ENCODE data around the gene SAFB. TPM values are rescaled to one million over a fixed set of nuclear protein-coding genes. Genes with fewer than 3 reads are reported as not detected.

SAFB gene
- total RNA-seq, 1 experiment from 2014 or later, result 135 TPM

DNA sequence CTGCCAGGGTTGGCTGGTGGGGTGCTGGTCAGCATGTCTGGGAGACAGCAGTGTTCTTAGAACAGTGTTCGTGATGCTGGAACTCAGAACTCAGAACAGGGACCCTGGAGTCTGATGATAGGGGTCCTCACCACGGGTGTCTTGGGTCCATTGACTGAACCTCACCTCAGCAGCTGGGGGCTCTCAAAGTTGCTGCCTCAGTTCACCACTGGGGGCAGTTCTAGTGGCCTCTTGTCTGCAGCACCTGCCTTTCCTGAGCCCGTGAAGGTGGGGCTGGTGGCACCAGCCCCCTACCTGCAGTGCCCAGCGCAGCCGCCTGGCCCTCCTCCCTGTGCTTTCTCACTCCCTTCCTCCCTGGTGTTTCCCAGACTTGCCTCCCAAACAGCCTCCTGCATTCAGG lies 28.5 kb downstream of the SAFB start:
- H3K27me3 Mint-ChIP-seq (ENCODE audit: insufficient read depth, unreplicated experiment), result no peaks in the 10 kb centered on the region
- ChIA-PET POLR2A (interaction anchor here (1.1 to 1.3 kb wide), 2 partner anchors 21 to 30 kb away, joined by 3 to 4 read pairs; no protein-coding TSS in a partner anchor), CTCF (interaction anchor here (0.6 kb wide), 1 partner anchor 38 kb away, joined by 3 read pairs; no protein-coding TSS in a partner anchor)
- no peaks in the 10 kb centered on the region for H3K9me3 Mint-ChIP-seq (ENCODE audit: unreplicated experiment)
- no peak for DNase-seq (ENCODE audit: unreplicated experiment)
- no peak overlapping the region for H3K4me3 Mint-ChIP-seq (ENCODE audit: unreplicated experiment)
- H3K4me1 Mint-ChIP-seq (ENCODE audit: insufficient read depth, unreplicated experiment), result no peaks in the 10 kb centered on the region
- H3K36me3 Mint-ChIP-seq (ENCODE audit: insufficient read depth, unreplicated experiment), result peaks cover 88% of the 10 kb centered on the region
- BruUV-seq (replicated peaks), result no TSS peak
- TF ChIP-seq, protein P1, sequence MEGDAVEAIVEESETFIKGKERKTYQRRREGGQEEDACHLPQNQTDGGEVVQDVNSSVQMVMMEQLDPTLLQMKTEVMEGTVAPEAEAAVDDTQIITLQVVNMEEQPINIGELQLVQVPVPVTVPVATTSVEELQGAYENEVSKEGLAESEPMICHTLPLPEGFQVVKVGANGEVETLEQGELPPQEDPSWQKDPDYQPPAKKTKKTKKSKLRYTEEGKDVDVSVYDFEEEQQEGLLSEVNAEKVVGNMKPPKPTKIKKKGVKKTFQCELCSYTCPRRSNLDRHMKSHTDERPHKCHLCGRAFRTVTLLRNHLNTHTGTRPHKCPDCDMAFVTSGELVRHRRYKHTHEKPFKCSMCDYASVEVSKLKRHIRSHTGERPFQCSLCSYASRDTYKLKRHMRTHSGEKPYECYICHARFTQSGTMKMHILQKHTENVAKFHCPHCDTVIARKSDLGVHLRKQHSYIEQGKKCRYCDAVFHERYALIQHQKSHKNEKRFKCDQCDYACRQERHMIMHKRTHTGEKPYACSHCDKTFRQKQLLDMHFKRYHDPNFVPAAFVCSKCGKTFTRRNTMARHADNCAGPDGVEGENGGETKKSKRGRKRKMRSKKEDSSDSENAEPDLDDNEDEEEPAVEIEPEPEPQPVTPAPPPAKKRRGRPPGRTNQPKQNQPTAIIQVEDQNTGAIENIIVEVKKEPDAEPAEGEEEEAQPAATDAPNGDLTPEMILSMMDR (IDR thresholded peaks at IDR 0.05; ENCODE audit: unreplicated experiment), result no peak
- no peak overlapping the region for H3K27ac Mint-ChIP-seq (ENCODE audit: low read depth, unreplicated experiment)
- intact Hi-C loops (cut with micrococcal nuclease), result no loop called here

DNA sequence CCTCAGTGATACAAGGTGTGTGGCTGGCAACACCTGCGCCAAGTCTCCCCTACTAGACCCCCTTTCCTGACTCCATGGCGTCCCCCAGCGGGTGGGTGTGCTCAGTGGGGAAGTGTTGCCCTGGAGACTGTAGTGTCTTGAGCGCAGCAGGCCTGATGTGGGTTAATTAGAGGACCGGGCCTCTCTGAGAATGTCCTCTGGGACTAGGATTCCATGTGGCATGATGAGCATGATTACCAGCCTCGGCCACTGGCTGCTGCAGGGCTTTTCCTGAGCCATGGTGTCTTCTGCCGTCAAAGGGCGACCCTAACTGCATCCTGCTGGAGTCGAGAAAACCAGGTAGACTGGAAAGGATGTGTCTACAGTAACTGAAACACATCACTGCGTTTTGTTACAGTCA lies 29.4 kb downstream of the SAFB start:
- Mint-ChIP-seq H3K9me3 (ENCODE audit: unreplicated experiment) (no peaks in the 10 kb centered on the region), H3K4me1 (ENCODE audit: insufficient read depth, unreplicated experiment) (no peaks in the 10 kb centered on the region), H3K36me3 (ENCODE audit: insufficient read depth, unreplicated experiment) (peaks cover 93% of the 10 kb centered on the region), H3K27me3 (ENCODE audit: insufficient read depth, unreplicated experiment) (no peaks in the 10 kb centered on the region), H3K27ac (ENCODE audit: low read depth, unreplicated experiment) (no peak overlapping the region), H3K4me3 (ENCODE audit: unreplicated experiment) (no peak overlapping the region)
- no TSS peak for BruUV-seq (replicated peaks)
- ChIA-PET CTCF (no interaction called here), POLR2A (no interaction called here)
- intact Hi-C loops (cut with micrococcal nuclease), result no loop called here
- no peak for DNase-seq (ENCODE audit: unreplicated experiment)
- TF ChIP-seq, protein P1 (IDR thresholded peaks at IDR 0.05; ENCODE audit: unreplicated experiment), result no peak

DNA sequence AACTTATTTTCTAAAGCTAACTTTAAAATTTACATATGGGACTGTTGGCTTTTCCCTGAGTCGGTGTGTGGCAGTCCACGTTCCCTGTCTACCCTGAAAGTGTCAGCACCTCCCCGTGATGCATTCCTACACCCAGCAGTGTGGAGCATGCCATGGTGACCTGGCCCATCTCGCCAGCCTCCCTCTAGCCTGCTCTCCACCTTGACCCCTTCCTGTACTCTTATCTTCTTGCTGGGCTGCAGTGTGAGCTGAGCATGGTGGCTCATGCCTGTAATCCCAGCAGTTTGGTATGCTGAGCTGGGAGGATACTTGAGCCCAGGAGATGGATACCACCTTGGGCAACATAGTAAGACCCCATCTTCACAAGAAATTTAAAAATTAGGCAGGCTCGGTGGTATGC lies 32.0 kb downstream of the SAFB start:
- no TSS peak for BruUV-seq (replicated peaks)
- H3K36me3 Mint-ChIP-seq (ENCODE audit: insufficient read depth, unreplicated experiment), result peaks cover 98% of the 10 kb centered on the region
- H3K4me1 Mint-ChIP-seq (ENCODE audit: insufficient read depth, unreplicated experiment), result no peaks in the 10 kb centered on the region
- no peaks in the 10 kb centered on the region for H3K9me3 Mint-ChIP-seq (ENCODE audit: unreplicated experiment)
- H3K27me3 Mint-ChIP-seq (ENCODE audit: insufficient read depth, unreplicated experiment), result no peaks in the 10 kb centered on the region
- CTCF ChIA-PET, result interaction anchor here (0.6 kb wide), 1 partner anchor 61 kb away, joined by 3 read pairs; no protein-coding TSS in a partner anchor
- no peak overlapping the region for H3K4me3 Mint-ChIP-seq (ENCODE audit: unreplicated experiment)
- intact Hi-C loops (cut with micrococcal nuclease), result no loop called here
- no peak for DNase-seq (ENCODE audit: unreplicated experiment)
- TF ChIP-seq, protein P1 (IDR thresholded peaks at IDR 0.05; ENCODE audit: unreplicated experiment), result no peak
- H3K27ac Mint-ChIP-seq (ENCODE audit: low read depth, unreplicated experiment), result peak overlapping the region; percentile 72
- POLR2A ChIA-PET, result interaction anchor here (0.8 to 1.8 kb wide), 3 partner anchors 10 to 32 kb away, joined by 3 to 6 read pairs (median 4); partner anchors contain the start of genes SAFB and SAFB2

DNA sequence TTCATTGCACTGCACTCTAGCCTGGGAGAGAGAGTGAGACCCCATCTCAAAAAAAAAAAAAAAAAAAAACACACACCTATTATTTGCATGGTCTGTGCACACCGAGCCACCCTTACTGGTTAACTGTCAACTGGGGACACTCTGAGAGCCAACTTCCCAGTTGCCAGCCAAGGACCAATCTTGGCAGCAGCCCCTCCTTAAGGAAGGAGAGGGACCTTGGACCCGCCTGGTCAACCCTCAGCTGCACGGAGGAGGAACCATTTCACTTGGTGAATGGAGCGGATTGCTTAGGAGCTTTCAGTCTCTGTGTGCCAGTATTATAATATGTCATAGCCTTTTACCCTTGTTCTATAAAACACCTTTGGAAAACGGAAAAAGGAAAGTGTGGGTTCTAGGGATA lies 32.5 kb downstream of the SAFB start:
- Mint-ChIP-seq H3K9me3 (ENCODE audit: unreplicated experiment) (no peaks in the 10 kb centered on the region), H3K27ac (ENCODE audit: low read depth, unreplicated experiment) (peak overlapping the region; percentile 72), H3K27me3 (ENCODE audit: insufficient read depth, unreplicated experiment) (no peaks in the 10 kb centered on the region), H3K4me1 (ENCODE audit: insufficient read depth, unreplicated experiment) (no peaks in the 10 kb centered on the region), H3K36me3 (ENCODE audit: insufficient read depth, unreplicated experiment) (peaks cover 100% of the 10 kb centered on the region), H3K4me3 (ENCODE audit: unreplicated experiment) (no peak overlapping the region)
- DNase-seq (ENCODE audit: unreplicated experiment), result no peak
- intact Hi-C loops (cut with micrococcal nuclease), result no loop called here
- ChIA-PET POLR2A (interaction anchor here (1.2 to 1.8 kb wide), 3 partner anchors 9 to 34 kb away, joined by 3 to 6 read pairs (median 3); partner anchors contain the start of genes SAFB and SAFB2), CTCF (interaction anchor here (0.6 kb wide), 2 partner anchors 61 to 1686 kb away, joined by 3 to 4 read pairs; no protein-coding TSS in a partner anchor)
- BruUV-seq (replicated peaks), result no TSS peak
- TF ChIP-seq, protein P1 (IDR thresholded peaks at IDR 0.05; ENCODE audit: unreplicated experiment), result no peak

Measured in MCF 10A (cell line).